DMS153 treated with DMSO at 0.1 percent for 48 hours (cell line): ENCODE data around the gene ZNF655.

Experiments
- DNase-seq: peaks from one replicate; lab custom pipeline; 2025; ENCODE audit not compliant: unreplicated experiment; lab: John Stamatoyannopoulos, UW

Gene ZNF655

GRCh38 chr7:99606531-99606930 lies 48.1 kb downstream of the ZNF655 start:
- DNase-seq, result no peak

GRCh38 chr7:99607548-99607947 lies 49.1 kb downstream of the ZNF655 start:
- DNase-seq, result no peak

GRCh38 chr7:99614495-99614894 lies 56.1 kb downstream of the ZNF655 start:
- no peak for DNase-seq

- DNase-seq, result no peak
These were observed 57.5 kb downstream of the ZNF655 start for GRCh38 chr7:99615989-99616358.

GRCh38 chr7:99616359-99617191 lies 58.1 kb downstream of the ZNF655 start, which contains the start of gene ZSCAN25:
Gene ZSCAN25, plus strand, starts transcription at chr7:99616946. Its CDS starts 2,661 bp downstream, at chr7:99619607.
- DNase-seq, result peak; percentile 87

GRCh38 chr7:99617192-99617781 lies 58.8 kb downstream of the ZNF655 start:
- DNase-seq, result no peak

GRCh38 chr7:99618726-99619125 lies 60.3 kb downstream of the ZNF655 start:
- DNase-seq, result no peak

GRCh38 chr7:99619571-99620130 lies 61.2 kb downstream of the ZNF655 start:
- no peak for DNase-seq

GRCh38 chr7:99621271-99621670 lies 62.8 kb downstream of the ZNF655 start:
- no peak for DNase-seq

GRCh38 chr7:99622596-99622995 lies 64.2 kb downstream of the ZNF655 start:
- no peak for DNase-seq

- no peak for DNase-seq
These were observed 64.8 kb downstream of the ZNF655 start for GRCh38 chr7:99623091-99623693.

- no peak for DNase-seq
These were observed 65.4 kb downstream of the ZNF655 start for GRCh38 chr7:99623702-99624447.

GRCh38 chr7:99624484-99624883 lies 66.0 kb downstream of the ZNF655 start:
- no peak for DNase-seq

GRCh38 chr7:99625321-99625720 lies 66.9 kb downstream of the ZNF655 start:
- DNase-seq, result no peak

- DNase-seq, result no peak
These were observed 67.5 kb downstream of the ZNF655 start for GRCh38 chr7:99625961-99626360.
